OCI-LY1 (cell line): Measurements from ENCODE around the gene DNAL4.

ENCODE experiments used
- CTCF ChIP-seq: fragments of 200-600 bp; sonication (generic), shearing (Covaris generic); IDR thresholded peaks from 2 replicates; pipeline ENCODE4 v1.5.1; 2017; ENCODE audit warnings: mild to moderate bottlenecking, antibody characterized with exemption, low read length, moderate library complexity, mixed read lengths
- EZH2 ChIP-seq: fragments of 200-600 bp; sonication (generic), shearing (Covaris generic); IDR thresholded peaks from 2 replicates; pipeline ENCODE4 v1.8.0; 2017; ENCODE audit warnings: borderline replicate concordance, mixed run types, mild to moderate bottlenecking, antibody characterized with exemption, low read length, moderate library complexity, mixed read lengths

- TF ChIP-seq CTCF (no peak), EZH2 (no peak)
These were observed 48.1 kb downstream of the DNAL4 start for GRCh38 chr22:38745676-38746460.
